H1 (cell line): ENCODE data around the gene RRAGC. TPM values are rescaled to one million over a fixed set of nuclear protein-coding genes. Genes with fewer than 3 reads are reported as not detected.

Experiments used
- CTCF ChIA-PET: fragments of 300-600 bp; sonication (Branson Sonifier 250); formaldehyde crosslinking; loops from one replicate; lab custom pipeline; 2021; ENCODE audit not compliant: partially characterized antibody; lab: Charles Lee
- POLR2A ChIA-PET: fragments of 300-600 bp; sonication (Branson Sonifier 250); formaldehyde crosslinking; loops from one replicate; lab custom pipeline; 2021; ENCODE audit warnings: inconsistent platforms; ENCODE audit not compliant: partially characterized antibody; lab: Charles Lee
- DNase-seq, 2 experiments: peaks; one replicate each; pipeline versions ENCODE4 v3.0.0 to v3.0.0-alpha.2; 2010 to 2022; ENCODE audit warnings: low spot score in 2 of 2, low read depth in 1 of 2, mixed read lengths in 1 of 2
- FAIRE-seq: peaks from 2 replicates; lab custom pipeline; 2011; peaks lifted over from hg19 to GRCh38; lab: Jason Lieb, UNC
- H2AFZ ChIP-seq: 2 replicates; pipeline ENCODE4 v1.8.1; 2012; ENCODE audit warnings: low read length, inconsistent platforms
- H2AK5ac ChIP-seq: 2 replicates; pipeline ENCODE4 v1.6.1; 2013; ENCODE audit warnings: low read depth, low read length
- H2BK120ac ChIP-seq: replicated peaks from 2 replicates; pipeline ENCODE3; 2013; ENCODE audit warnings: low read depth, low read length, inconsistent platforms
- H2BK12ac ChIP-seq: 2 replicates; pipeline ENCODE4 v1.6.1; 2013; ENCODE audit warnings: low read depth, low read length
- H2BK15ac ChIP-seq: 2 replicates; pipeline ENCODE4 v1.6.1; 2013; ENCODE audit warnings: low read length
- H2BK20ac ChIP-seq: 2 replicates; pipeline ENCODE4 v1.6.1; 2013; ENCODE audit warnings: low read length
- H2BK5ac ChIP-seq: 2 replicates; pipeline ENCODE4 v1.6.1; 2013; ENCODE audit warnings: low read depth, low read length
- H3K14ac ChIP-seq: 2 replicates; pipeline ENCODE4 v1.6.1; 2013; ENCODE audit warnings: inconsistent platforms; ENCODE audit not compliant: insufficient read length
- H3K18ac ChIP-seq: 2 replicates; pipeline ENCODE4 v1.6.1; 2013; ENCODE audit warnings: low read length; ENCODE audit errors: extremely low read depth
- H3K23ac ChIP-seq: 2 replicates; pipeline ENCODE4 v1.6.1; 2013; ENCODE audit warnings: inconsistent platforms; ENCODE audit not compliant: insufficient read length
- H3K23me2 ChIP-seq: 2 replicates; pipeline ENCODE4 v1.6.1; 2013; ENCODE audit warnings: low read depth, low read length
- H3K27ac ChIP-seq: 2 replicates; pipeline ENCODE4 v1.6.1; 2011; ENCODE audit warnings: low read depth, low read length, inconsistent platforms
- H3K27me3 ChIP-seq, 4 experiments: replicated peaks in 1 of 4; 1 replicate in 1 of 4; 2 replicates in 3 of 4; pipeline versions ENCODE4 v1.6.1 to v1.8.1; 2011 to 2013; ENCODE audit warnings: low read length in 3 of 4, mild to moderate bottlenecking in 3 of 4, inconsistent platforms in 2 of 4, mixed read lengths in 2 of 4, moderate library complexity in 1 of 4; ENCODE audit not compliant: control insufficient read depth in 3 of 4, insufficient read depth in 3 of 4; ENCODE audit errors: extremely low read depth in 1 of 4
- H3K36me3 ChIP-seq, 4 experiments: 2 replicates each; pipeline versions ENCODE4 v1.6.1 to v1.8.1; 2011 to 2013; ENCODE audit warnings: mild to moderate bottlenecking in 4 of 4, low read length in 3 of 4, moderate library complexity in 2 of 4, control low read depth in 1 of 4, inconsistent platforms in 1 of 4; ENCODE audit not compliant: insufficient read depth in 4 of 4, control insufficient read depth in 2 of 4
- H3K4ac ChIP-seq: replicated peaks from 2 replicates; pipeline ENCODE3; 2013; ENCODE audit warnings: low read length, low read depth, mixed read lengths, inconsistent platforms; ENCODE audit not compliant: insufficient read length
- H3K4me1 ChIP-seq, 4 experiments: replicated peaks in 1 of 4; 1 replicate in 1 of 4; 2 replicates in 3 of 4; pipeline versions ENCODE4 v1.6.1 to v1.8.1; 2011 to 2013; ENCODE audit warnings: low read length in 3 of 4, inconsistent platforms in 2 of 4, mixed read lengths in 1 of 4; ENCODE audit not compliant: insufficient read depth in 4 of 4, control insufficient read depth in 3 of 4
- H3K4me2 ChIP-seq, 2 experiments: 2 replicates each; pipeline versions ENCODE4 v1.6.1 to v1.8.1; 2011 to 2013; ENCODE audit warnings: low read depth in 2 of 2, low read length in 2 of 2, control low read depth in 1 of 2, inconsistent platforms in 1 of 2, mild to moderate bottlenecking in 1 of 2; ENCODE audit not compliant: insufficient read depth in 1 of 2
- H3K4me3 ChIP-seq, 4 experiments: fragments of 200-600, 300-600 bp in 1 of 4; sonication (generic), shearing (Covaris generic), sonication (Bioruptor Twin) in 1 of 4; 2 replicates each; pipeline versions ENCODE4 v1.5.1 to v1.8.1; 2011 to 2016; ENCODE audit warnings: low read length in 4 of 4, low read depth in 3 of 4, control low read depth in 2 of 4, inconsistent platforms in 2 of 4, mild to moderate bottlenecking in 2 of 4, mixed read lengths in 1 of 4, moderate library complexity in 1 of 4; ENCODE audit not compliant: insufficient read depth in 2 of 4; ENCODE audit errors: extremely low read depth in 1 of 4
- H3K56ac ChIP-seq: replicated peaks from 2 replicates; pipeline ENCODE3; 2013; ENCODE audit warnings: low read depth, mild to moderate bottlenecking, mixed read lengths, low read length, inconsistent platforms; ENCODE audit not compliant: insufficient read length
- H3K79me1 ChIP-seq: 2 replicates; pipeline ENCODE4 v1.6.1; 2013; ENCODE audit warnings: low read depth, low read length, control low read depth
- H3K79me2 ChIP-seq, 2 experiments: 2 replicates each; pipeline versions ENCODE4 v1.6.1 to v1.8.1; 2012 to 2013; ENCODE audit warnings: low read length in 2 of 2, mild to moderate bottlenecking in 2 of 2, inconsistent platforms in 1 of 2; ENCODE audit not compliant: insufficient read depth in 2 of 2, control insufficient read depth in 1 of 2
- H3K9ac ChIP-seq, 4 experiments: replicated peaks in 1 of 4; 1 replicate in 1 of 4; 2 replicates in 3 of 4; pipeline versions ENCODE4 v1.6.1 to v1.8.1; 2011 to 2013; ENCODE audit warnings: low read depth in 3 of 4, low read length in 3 of 4, control low read depth in 2 of 4, mild to moderate bottlenecking in 2 of 4, moderate library complexity in 2 of 4, inconsistent platforms in 1 of 4; ENCODE audit errors: extremely low read depth in 1 of 4
- H3K9me3 ChIP-seq, 2 experiments: 2 replicates each; pipeline versions ENCODE4 v1.6.1 to v1.8.1; 2012 to 2013; ENCODE audit warnings: mild to moderate bottlenecking in 2 of 2, moderate library complexity in 2 of 2, control low read depth in 1 of 2, inconsistent platforms in 1 of 2, low read depth in 1 of 2, low read length in 1 of 2, mixed read lengths in 1 of 2; ENCODE audit not compliant: insufficient read depth in 2 of 2
- H4K20me1 ChIP-seq, 2 experiments: replicated peaks in 1 of 2; 2 replicates each; pipeline versions ENCODE3 to v1.8.1; 2011 to 2013; ENCODE audit warnings: inconsistent platforms in 2 of 2, low read length in 2 of 2, mild to moderate bottlenecking in 1 of 2; ENCODE audit not compliant: insufficient read depth in 2 of 2, control insufficient read depth in 1 of 2
- H4K5ac ChIP-seq: 2 replicates; pipeline ENCODE4 v1.6.1; 2013; ENCODE audit warnings: low read length, low read depth, mixed read lengths, inconsistent platforms; ENCODE audit not compliant: insufficient read length
- H4K8ac ChIP-seq: 2 replicates; pipeline ENCODE4 v1.8.0; 2013; ENCODE audit warnings: mild to moderate bottlenecking, moderate library complexity, low read length, inconsistent platforms; ENCODE audit not compliant: insufficient read depth; ENCODE audit errors: extremely low read depth
- H4K91ac ChIP-seq: replicated peaks from 2 replicates; pipeline ENCODE3; 2013; ENCODE audit warnings: low read length, mixed read lengths, inconsistent platforms; ENCODE audit not compliant: insufficient read length
- BRCA1 ChIP-seq: IDR thresholded peaks from 2 replicates; pipeline ENCODE4 v1.6.1; 2012; ENCODE audit warnings: low read depth, low read length, improper control_type of control experiment
- CREB1 ChIP-seq: IDR thresholded peaks from 2 replicates; pipeline ENCODE4 v1.6.1; 2012; ENCODE audit warnings: inconsistent platforms
- EZH2 ChIP-seq: fragments of 200-600 bp; sonication (generic); IDR thresholded peaks from 2 replicates; pipeline ENCODE4 v1.7.1; 2012; ENCODE audit warnings: low read depth, mild to moderate bottlenecking, moderate library complexity, low read length, inconsistent platforms; ENCODE audit not compliant: severe bottlenecking
- KDM5A ChIP-seq: fragments of 200-600 bp; IDR thresholded peaks from 2 replicates; pipeline ENCODE4 v1.7.1; 2012; ENCODE audit warnings: mild to moderate bottlenecking, low read length, inconsistent platforms, mixed read lengths
- NRF1 ChIP-seq: IDR thresholded peaks from 2 replicates; pipeline ENCODE4 v1.6.1; 2011; ENCODE audit warnings: mild to moderate bottlenecking, low read depth, low read length, improper control_type of control experiment
- SP1 ChIP-seq: IDR thresholded peaks from 2 replicates; pipeline ENCODE4 v1.6.1; 2011; ENCODE audit warnings: low read depth, low read length
- WGBS, 2 experiments: shearing (Covaris generic) in 1 of 2; methylation state at CpG; one replicate each; pipeline versions ENCODE4 v1.1.6 to v1.1.7; 2013 to 2015; ENCODE audit warnings: low lambda C conversion rate in 2 of 2, mixed read lengths in 2 of 2, inconsistent platforms in 1 of 2, low coverage in 1 of 2, missing lambda C conversion rate in 1 of 2; ENCODE audit not compliant: insufficient replicate concordance in 2 of 2, insufficient coverage in 1 of 2, insufficient read length in 1 of 2; ENCODE audit errors: extremely low coverage in 1 of 2, missing lambda C conversion rate in 1 of 2; 5-methylcytosine and 5-hydroxymethylcytosine counted together
- long read RNA-seq, 2 experiments: library from RNA in 1 of 2; library from capped mRNA in 1 of 2; stranded (forward); transcript quantifications; one replicate each; pipeline ENCODE4 v2.0.0, GENCODE V29; 2021; ENCODE audit warnings: inconsistent platforms in 1 of 2
- polyA minus RNA-seq, 3 experiments: library from RNA; depleted of rRNA, polyadenylated mRNA; stranded (reverse); fragments of >200 nt; gene quantifications; 1 replicate in 2 of 3; 2 replicates in 1 of 3; pipeline ENCODE4 v1.2.3, GENCODE V29; 2011
- polyA plus RNA-seq, 7 experiments: library from polyadenylated mRNA; depleted of rRNA in 3 of 7; stranded (reverse) in 5 of 7; unstranded in 2 of 7; fragments of >200 nt in 5 of 7; fragments of 200-250 nt in 2 of 7; gene quantifications; 1 replicate in 5 of 7; 2 replicates in 1 of 7; 4 replicates in 1 of 7; pipeline versions ENCODE4 v1.2.1 to v1.2.3, GENCODE V29; 2011 to 2013; ENCODE audit warnings: missing spikeins in 2 of 7, mixed read lengths in 2 of 7
- total RNA-seq: library from RNA; stranded (reverse); fragmentation: NEBNext Ultra II Directional; extraction: Animal tissue kit (Norgen Biotek cat#: 25700); gene quantifications from 2 replicates; pipeline ENCODE4 v1.2.1, GENCODE V29; 2021

The RRAGC gene, protein sequence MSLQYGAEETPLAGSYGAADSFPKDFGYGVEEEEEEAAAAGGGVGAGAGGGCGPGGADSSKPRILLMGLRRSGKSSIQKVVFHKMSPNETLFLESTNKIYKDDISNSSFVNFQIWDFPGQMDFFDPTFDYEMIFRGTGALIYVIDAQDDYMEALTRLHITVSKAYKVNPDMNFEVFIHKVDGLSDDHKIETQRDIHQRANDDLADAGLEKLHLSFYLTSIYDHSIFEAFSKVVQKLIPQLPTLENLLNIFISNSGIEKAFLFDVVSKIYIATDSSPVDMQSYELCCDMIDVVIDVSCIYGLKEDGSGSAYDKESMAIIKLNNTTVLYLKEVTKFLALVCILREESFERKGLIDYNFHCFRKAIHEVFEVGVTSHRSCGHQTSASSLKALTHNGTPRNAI
- total RNA-seq, result 16.5 and 18.1 TPM in 2 replicates
- polyA plus RNA-seq (2011; rRNA removed), result 6.2 and 12.0 TPM in 2 replicates
- polyA plus RNA-seq (2011; cell fraction: cytosol; rRNA removed), result 6.3 TPM
- polyA plus RNA-seq (2011; cell fraction: nucleus; rRNA removed), result 1.7 TPM
- polyA plus RNA-seq (2012, experiment 1 of 2), result 10.0 to 14.8 TPM (median 10.9 TPM) in 4 replicates
- polyA plus RNA-seq (2012, experiment 2 of 2), result 3.5 TPM
- 11.7 TPM for polyA plus RNA-seq (2013, experiment 1 of 2)
- 13.3 TPM for polyA plus RNA-seq (2013, experiment 2 of 2)
- 5.2 and 6.1 TPM in 2 replicates for polyA minus RNA-seq (2011; rRNA and poly(A)+ RNA removed)
- 4.9 TPM for polyA minus RNA-seq (2011; cell fraction: cytosol; rRNA and poly(A)+ RNA removed)
- polyA minus RNA-seq (2011; cell fraction: nucleus; rRNA and poly(A)+ RNA removed), result 3.2 TPM
- long read RNA-seq, experiment 1, transcript RRAGC-201 (7 exons, 2,732 nt), result major isoform, 10 of 20 reads
- long read RNA-seq, experiment 1, partial matches to known transcripts, result 0 of 20 reads
- long read RNA-seq, experiment 1, other reads (novel, unspliced or antisense), result 8 of 20 reads
- long read RNA-seq, experiment 2, transcript RRAGC-201 (7 exons, 2,732 nt), result major isoform, 11 of 17 reads
- long read RNA-seq, experiment 2, partial matches to known transcripts, result 3 of 17 reads
- long read RNA-seq, experiment 2, other reads (novel, unspliced or antisense), result 3 of 17 reads

DNA sequence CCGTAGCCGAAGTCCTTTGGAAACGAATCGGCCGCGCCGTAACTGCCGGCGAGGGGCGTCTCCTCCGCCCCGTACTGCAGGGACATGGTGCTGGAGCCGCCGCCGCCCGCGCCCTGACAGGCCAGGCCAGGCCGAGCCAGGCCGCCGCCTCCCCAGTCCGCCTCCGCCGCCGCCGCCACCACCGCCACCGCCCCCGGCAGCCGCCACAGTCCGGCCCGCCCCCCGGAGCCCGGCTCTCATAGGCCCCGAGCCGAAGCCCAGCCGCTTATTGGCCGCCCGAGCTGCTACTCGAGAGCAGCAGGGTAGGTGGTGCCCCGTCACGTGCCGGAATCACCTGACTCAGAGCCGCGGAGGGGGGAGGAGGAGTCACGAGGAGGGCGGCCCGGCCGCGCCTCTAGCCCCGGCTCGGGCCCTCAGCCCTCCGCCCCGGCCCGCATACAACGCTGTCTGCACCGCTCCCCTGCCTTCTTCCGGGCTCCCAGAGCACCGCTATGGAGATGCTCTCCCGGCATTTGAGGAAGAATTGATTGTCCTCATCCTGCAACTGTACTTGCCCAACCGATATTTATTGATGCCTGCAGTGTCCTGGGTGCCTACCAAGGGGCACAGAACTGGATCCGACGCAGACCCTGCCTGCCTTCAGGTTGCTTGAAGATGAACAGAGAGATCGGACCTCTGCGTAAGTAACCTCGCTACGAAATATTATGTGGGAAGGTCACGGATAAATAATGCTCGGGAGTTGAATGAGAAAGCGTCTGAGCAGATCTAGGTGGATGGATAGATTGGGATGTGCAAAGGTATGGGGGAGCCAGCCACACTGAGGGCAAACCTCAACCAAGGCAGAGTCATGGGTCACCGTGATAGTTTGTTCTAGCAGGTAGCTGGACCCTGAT lies at the start of gene RRAGC:
TSS of gene RRAGC (minus strand) at position 212 of the 893 bp plus-strand sequence. CDS start at position 86, 126 bp downstream.
- H3K4me3 ChIP-seq, result peak within 1 kb of the TSS; percentile 85 to 96 (median 92)
- peak within 1 kb of the TSS; percentile 29; the same call in 1 of the 2 replicates for H2BK5ac ChIP-seq
- H3K4ac ChIP-seq, result peak within 1 kb of the TSS; percentile 65
- peak; percentile 90 to 97 for DNase-seq
- H3K14ac ChIP-seq, result no peak within 1 kb of the TSS
- no peak within 1 kb of the TSS for H2BK12ac ChIP-seq
- H3K23ac ChIP-seq, result no peak within 1 kb of the TSS
- peaks cover 3 to 40% of the 10 kb centered on the region in 2 experiments for H3K79me2 ChIP-seq
- peak within 1 kb of the TSS; percentile 73 to 85 (median 78) for H3K9ac ChIP-seq
- POLR2A ChIA-PET, result interaction anchor here (0.7 to 1.9 kb wide), 6 partner anchors 13 to 167 kb away, joined by 3 to 6 read pairs (median 4); partner anchors contain the start of genes MYCBP and NDUFS5
- no peak for FAIRE-seq
- H3K27me3 ChIP-seq, result no peaks in the 10 kb centered on the region
- H3K18ac ChIP-seq, result no peak within 1 kb of the TSS; the same call in 1 of the 2 replicates
- H3K4me1 ChIP-seq, result peaks cover 0 to 8% (median 2%) of the 10 kb centered on the region in 4 experiments; a peak in 3 of 7 replicates
- peak within 1 kb of the TSS; percentile 49 for H3K56ac ChIP-seq
- no peak within 1 kb of the TSS for H2AK5ac ChIP-seq
- peak within 1 kb of the TSS; percentile 50 for H4K5ac ChIP-seq
- peaks cover 2% of the 10 kb centered on the region for H3K79me1 ChIP-seq
- peak within 1 kb of the TSS; percentile 78 for H4K8ac ChIP-seq
- peak within 1 kb of the TSS; percentile 90 to 95 for H3K4me2 ChIP-seq
- CTCF ChIA-PET, result interaction anchor here (0.5 to 0.7 kb wide), 3 partner anchors 13 to 858 kb away, joined by 3 to 4 read pairs (median 3); no protein-coding TSS in a partner anchor
- peaks cover 3 to 33% (median 13%) of the 10 kb centered on the region in 4 experiments; a peak in 6 of 8 replicates for H3K36me3 ChIP-seq
- H3K9me3 ChIP-seq, result no peaks in the 10 kb centered on the region
- no peak within 1 kb of the TSS for H2BK20ac ChIP-seq
- peaks cover 12% of the 10 kb centered on the region for H3K23me2 ChIP-seq
- H2BK15ac ChIP-seq, result peak within 1 kb of the TSS; percentile 77; the same call in 1 of the 2 replicates
- H2BK120ac ChIP-seq, result peak within 1 kb of the TSS; percentile 55
- WGBS, 2 experiments, result 5% methylated on average over 30 of the region's 70 CpGs; no CpG with 5 or more reads in 1 of the 2 experiments
- peak within 1 kb of the TSS; percentile 92 for H2AFZ ChIP-seq
- H3K27ac ChIP-seq, result no peak within 1 kb of the TSS
- H4K91ac ChIP-seq, result no peak within 1 kb of the TSS
- H4K20me1 ChIP-seq, result peaks cover 3% of the 10 kb centered on the region in 2 experiments
- TF ChIP-seq BRCA1 (no peak), CREB1 (peak; percentile 55), KDM5A (no peak), SP1 (peak; percentile 85), NRF1 (no peak), EZH2 (no peak)
